HK-2 (cell line): ENCODE results near the gene NRG3.

Source experiments
- DNase-seq: peaks from one replicate; pipeline ENCODE4 v3.0.0-alpha.2; 2018; ENCODE audit not compliant: unreplicated experiment

NRG3 gene

DNA sequence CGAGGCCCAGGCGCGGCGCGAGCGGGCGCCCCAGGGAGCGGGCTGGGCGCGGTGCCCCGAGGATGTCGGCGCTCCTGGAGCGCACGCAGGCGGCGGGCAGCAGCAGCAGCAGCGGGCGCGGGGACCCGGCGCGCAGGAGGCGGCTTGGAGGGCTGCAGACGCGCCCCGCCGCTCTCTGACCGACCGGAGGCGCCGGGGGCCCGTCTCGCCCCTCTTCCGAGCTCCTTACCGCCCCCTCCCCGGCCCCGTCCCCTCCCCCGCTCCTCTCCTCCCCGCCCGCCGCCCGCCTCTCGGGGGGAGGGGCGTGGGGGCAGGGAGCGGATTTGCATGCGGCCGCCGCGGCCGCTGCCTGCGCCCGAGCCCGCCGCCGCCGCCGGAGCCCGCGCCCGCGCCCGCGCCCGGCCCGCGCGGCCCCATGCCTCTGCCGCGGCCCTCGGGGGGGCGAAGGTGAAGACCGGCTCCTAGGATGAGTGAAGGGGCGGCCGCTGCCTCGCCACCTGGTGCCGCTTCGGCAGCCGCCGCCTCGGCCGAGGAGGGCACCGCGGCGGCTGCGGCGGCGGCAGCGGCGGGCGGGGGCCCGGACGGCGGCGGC is at the start of gene NRG3:
Gene NRG3 (plus strand): TSS at position 320 of the 592 bp plus-strand sequence.
- no peak for DNase-seq

DNA sequence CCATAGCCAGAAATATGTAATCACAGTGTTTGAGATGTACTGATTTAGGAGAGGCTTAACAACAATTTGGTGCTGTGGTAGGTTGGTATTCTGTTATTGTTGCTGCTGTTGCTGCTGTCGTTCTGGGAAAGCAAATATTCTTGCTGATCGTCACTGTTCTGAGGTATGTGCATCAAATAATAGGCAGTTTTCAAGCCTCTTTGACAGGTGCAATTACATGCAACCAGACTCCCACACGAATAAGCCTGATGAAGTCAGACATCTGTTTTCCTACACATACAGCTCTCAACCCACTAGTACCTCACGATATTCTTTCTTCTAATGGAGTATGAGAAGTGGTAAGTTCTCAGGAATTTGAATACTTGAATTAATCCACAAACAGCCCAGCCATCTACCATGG is 46.7 kb upstream of the NRG3 start:
- no peak for DNase-seq

DNA sequence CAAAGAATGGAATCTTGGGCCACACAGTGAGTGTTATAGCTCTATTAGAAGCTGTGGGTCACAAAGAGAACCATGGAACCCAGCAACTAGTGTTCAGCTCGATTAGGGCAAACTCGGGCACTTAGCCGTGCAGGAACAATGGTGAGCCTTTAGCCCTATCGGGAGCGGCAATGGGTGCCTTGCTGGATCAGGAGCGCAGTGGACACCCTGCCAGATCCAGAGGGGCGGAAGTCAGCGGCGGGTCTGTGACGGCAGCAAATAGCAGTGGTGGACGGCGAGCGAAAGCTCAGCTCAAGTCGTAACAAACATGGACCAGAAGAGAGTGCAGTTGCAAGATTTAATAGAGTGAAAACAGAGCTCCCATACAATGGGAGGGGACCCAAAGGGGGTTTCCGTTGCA is 43.9 kb upstream of the NRG3 start:
- DNase-seq, result no peak

DNA sequence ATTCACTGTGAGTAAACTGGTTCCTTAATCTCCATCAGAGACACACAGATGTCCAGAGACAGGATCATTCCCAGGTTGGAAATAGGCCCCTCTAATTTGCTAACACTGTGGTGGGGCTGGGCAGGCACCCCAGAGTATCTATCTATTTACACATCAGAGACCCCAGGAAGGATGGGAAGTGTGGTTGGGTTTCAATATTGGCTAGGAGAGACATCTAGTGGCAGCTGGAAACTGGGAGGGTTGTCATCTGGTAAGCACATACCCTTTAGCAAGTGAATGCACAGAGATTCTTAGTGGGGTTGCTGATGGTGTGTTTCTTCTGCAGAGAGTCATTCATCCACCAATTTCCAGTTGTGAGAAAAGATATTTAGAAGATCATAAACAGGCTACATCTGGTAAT is 36.0 kb upstream of the NRG3 start:
- DNase-seq, result no peak

DNA sequence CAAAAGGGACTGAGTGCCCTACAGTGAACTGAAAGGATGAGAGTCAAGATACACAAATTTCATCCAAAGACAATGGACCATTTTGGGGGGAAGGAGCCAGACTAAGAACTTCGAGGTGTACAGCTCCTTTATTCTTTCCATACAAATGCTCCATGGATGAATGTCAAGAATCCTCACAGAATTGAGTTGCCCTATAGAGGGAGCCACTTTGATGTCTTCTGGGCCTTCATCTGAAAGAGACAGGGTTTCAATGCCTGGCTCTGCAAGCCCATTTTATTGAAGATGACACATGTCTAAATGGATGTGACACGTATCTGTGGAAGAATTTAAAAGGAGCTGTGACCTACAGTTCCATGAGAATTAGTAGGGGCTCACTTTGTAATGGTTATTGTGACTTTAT is 32.0 kb upstream of the NRG3 start:
- DNase-seq, result no peak

DNA sequence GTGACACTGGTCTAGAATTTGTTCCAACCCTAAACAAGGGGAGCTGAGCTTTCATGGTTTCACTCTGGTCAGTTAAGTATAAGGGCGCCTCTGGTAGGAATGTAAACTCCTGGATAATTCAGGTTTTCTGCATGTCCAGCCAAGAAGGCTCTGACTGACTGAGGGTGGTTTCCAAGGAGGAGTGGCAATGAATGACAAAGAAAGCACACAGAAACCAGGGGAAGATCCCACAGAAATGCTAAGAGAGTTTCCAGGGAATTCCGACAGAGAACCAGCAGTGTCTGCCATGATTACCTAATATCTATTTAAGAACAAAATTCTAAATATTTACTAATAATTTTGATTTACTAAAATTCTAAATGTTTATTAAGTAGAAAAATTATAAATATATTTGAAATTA is 27.3 kb upstream of the NRG3 start:
- DNase-seq, result no peak

DNA sequence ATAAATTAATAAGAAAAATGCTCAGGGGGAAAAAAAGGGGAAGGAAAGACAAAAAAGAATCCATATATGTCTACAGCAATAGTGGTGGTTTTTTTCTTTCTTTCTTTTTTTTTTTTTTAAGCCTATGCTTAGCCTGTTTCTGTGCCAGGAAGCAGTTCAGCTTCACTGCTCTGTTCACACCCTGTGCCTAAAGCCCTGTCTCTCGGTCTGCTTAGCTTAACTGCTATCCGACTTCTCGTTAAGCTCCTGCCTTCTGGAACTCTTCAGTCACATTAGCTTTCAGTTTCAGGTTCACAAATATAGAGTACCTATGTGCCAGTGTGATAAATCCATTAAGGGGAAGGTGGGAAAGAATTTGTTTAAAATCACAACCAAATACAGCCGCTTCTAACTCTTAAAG is 26.5 kb upstream of the NRG3 start:
- no peak for DNase-seq

DNA sequence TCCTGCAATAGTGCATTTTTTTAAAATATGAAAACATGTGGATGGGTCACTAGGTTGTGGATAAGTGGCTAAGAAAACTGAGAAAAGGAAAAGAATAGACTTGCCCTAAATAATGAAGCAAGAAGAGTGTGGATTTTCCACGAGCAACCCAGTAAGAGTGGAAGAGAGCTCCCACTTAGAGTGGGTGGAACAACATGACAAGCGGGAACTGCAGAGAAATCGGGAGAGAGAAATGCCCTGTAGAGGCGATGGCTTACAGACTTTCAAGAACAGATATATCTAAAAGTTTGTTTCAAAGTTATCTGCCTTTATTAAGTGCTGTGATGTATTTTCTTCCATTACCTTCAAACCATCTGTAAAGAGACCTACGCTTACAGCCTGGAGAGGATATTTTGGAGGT is 26.1 kb upstream of the NRG3 start:
- DNase-seq, result no peak

DNA sequence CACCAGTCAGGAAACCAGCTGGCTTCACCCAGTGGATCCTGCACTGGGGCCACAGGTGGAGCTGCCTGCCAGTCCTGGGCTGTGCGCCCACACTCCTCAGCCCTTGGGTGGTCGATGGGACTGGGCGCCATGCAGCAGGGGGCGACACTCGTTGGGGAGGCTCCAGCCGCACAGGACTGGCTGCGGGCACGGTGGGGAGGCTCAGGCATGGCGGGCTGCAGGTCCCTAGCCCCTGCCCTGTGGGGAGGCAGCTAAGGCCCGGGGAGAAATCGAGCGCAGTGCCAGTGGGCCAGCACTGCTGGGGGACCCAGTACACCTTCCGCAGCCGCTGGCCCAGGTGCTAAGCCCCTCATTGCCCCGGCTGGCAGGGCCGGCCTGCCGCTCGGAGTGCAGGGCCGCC is 12.4 kb upstream of the NRG3 start:
- DNase-seq, result no peak

DNA sequence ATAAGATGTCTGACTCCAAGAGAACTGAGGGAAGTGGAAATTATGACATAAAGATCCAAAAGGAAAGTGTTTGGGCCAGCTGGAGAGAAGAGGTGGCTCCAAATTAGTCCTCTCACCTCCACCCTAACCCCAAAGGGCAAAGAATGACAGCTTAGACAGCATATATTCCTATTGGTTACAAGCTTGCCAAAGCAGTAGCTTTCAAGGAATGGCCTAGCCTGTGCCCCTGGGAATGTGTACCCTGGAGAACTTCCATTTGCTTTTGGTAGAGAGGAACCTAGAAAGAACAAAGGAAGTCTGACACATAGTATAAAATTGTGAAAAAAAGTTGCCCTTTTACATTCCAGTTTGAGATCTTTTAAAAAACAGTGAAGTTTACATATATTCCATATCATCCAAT is 11.2 kb upstream of the NRG3 start:
- DNase-seq, result no peak

DNA sequence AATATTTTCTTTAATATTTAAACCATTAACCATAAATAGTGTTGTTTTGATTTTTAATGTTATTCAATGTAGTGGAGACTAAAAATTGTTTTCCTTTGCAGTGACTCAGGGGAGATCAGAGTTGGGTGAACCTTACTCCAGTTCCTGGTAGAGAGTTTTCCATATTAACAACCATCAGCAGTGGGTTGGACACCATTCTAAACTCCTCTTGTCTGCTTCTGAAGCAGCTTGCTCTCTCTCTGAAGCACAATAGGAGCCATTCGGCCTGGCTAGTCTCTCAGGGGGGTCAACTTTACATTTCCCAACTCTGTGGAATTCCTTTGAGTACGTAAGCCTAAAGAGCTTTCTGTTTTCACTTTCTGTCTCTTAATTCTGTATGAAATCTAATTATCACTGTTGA is 9.4 kb upstream of the NRG3 start:
- DNase-seq, result no peak

DNA sequence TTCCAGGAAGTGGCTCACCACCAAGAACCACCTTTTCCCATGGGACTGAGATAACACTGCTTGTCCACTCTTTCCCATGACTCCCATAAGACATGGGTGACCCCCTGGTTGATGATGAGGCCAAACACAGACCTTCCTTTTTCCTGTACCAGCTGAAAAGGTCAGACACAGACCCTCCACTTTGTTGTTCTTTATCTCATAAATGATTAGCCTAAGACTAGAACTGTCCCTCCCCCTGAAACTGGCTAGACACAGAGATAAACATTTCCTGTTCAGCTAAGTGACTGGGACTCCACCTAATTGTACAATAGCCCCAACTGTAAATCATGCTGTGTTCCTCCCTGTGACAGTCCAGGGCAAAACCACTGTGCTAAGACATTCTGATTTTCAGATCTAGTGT is 8.2 kb upstream of the NRG3 start:
- no peak for DNase-seq

DNA sequence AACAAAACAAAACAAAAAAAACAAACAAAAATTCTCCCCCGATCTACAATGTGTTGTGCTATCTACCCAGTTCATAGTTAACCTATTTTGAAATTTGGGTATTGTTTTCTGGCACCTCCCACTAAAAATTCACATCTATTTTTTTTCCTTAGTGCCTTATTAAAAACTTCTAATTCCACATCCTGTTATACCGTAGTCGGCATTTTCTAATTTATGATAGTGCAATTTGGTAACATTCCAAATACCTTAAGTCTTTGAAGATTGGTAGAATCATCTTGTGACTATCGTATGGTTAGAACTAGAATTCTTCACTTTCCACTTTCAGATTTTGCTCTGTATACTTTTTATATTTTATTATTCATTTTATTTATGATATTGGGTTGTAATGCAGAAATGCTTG is 4.5 kb upstream of the NRG3 start:
- DNase-seq, result no peak

DNA sequence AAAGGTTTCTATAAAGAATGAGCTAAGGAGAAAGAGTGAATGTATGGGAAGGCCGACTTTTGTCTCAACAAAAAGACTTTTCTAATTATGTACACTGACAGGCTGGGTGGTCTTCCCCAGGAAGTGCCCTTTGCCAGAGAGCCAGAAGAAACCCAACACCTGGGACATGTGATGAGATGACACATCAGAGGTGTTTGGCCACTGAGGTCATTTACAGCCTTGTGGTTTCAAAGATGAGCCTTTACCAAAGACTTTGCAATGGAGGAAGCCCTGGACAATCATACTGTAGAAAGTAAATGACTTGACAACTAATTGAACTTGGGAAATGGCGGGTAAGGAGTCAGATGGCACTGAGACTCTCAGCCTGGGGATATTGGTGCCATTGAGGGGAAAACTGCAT is 3.4 kb upstream of the NRG3 start:
- no peak for DNase-seq

DNA sequence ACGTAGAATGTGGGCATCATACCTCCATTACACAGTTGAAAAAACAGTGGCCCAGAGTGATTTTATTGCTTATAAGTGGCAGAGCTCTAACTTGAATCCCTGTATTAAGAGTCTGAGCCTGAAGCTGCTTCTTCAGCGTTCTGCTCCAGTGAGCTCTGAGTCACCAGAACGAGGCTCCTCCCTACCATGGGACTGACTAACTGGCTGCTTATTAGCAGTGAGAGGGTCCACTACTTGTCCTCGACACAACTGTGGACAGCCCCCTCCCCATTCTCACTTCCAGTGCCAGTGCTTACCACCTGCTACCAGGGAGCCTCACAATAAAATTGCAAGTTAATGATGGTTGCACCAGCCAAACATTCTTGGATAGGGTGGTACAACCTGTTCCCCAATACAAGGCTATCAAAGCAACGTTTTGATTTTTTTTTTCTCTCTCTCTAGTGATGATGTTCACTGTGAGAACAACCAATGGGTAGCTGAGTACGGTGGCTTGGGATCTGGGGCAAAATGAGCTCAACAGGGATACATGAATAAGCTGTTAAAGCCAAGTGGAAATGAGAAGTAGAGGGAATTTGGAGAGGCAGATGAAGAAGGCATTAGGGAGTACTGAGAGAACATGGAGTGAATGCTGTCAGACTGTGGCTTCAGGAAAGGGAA is 2.7 kb upstream of the NRG3 start:
- no peak for DNase-seq

DNA sequence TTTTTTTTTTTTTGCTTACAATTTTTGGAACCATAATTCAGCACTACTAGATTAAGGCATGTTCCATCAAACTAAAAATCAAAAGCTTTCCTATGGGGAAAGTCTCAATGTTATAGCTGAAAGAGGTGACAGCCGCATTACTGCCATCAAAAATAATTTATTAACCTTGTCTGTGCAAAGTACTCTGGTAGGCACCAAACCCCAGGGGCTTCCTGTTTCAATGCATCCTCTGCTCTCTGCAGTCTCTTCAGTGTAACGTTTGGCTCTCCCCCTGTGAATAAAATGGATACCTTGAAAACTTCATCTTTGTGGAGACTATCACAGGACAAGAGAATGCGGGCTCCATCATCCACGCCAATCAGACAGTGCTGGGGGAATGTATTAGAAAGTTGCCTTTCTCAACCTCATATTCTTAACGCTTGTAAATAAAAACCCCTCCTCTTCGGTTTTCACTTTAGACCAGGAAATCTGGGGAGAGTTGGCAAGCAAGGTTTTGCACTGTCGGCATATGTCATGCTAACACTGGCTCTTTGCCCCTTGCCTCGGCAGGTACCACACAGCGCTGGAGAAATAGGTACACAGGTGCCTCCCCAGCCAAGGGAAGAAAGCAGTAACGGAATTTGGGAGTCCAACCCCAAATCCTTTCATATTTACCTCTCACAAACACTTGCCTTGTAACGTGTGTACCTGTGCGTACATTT is 1.6 kb upstream of the NRG3 start:
- DNase-seq, result no peak

DNA sequence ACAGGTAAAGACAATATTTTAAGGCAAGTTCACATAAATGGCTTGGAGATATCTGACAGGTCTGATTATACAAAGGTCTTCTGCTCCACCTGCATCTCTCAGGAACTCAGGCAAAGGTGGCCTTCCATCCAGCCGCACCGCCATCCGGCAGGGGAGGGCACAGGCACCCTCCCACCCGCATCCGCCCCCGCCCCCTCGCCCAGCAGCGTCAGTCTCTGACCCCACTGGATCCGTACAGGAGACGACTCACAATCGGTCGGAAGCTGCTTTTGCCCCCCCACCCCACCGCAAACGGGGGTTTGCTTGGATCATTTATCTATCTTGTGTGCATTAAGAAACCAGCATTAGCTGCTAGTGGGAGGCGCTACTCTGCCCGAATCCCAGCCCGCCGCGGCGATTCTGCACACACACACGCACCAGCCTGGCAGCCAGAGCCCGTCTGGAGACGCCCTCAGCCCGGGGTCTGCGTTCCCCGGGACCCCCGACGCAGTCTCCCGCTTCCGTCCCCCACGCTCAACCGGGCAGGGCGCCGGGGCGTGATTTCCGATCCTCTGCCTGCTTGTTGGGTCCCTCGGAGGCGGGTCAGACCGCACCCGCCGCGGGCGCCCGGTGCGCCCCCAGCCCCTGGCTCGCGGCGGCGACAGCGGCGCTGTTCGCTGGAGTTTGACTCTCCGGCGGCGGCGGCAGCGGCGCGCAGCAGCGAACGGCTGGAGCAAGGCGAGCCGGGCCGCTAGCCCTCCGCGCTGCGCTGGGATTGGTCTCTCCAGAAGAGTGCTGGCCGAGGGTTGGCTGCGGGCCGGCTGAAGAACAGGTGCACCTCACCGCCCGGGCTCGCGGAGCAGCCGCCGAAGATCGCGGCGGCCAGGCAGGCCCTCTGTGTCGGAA is 820 bp upstream of the NRG3 start:
- DNase-seq, result peak; percentile 67

DNA sequence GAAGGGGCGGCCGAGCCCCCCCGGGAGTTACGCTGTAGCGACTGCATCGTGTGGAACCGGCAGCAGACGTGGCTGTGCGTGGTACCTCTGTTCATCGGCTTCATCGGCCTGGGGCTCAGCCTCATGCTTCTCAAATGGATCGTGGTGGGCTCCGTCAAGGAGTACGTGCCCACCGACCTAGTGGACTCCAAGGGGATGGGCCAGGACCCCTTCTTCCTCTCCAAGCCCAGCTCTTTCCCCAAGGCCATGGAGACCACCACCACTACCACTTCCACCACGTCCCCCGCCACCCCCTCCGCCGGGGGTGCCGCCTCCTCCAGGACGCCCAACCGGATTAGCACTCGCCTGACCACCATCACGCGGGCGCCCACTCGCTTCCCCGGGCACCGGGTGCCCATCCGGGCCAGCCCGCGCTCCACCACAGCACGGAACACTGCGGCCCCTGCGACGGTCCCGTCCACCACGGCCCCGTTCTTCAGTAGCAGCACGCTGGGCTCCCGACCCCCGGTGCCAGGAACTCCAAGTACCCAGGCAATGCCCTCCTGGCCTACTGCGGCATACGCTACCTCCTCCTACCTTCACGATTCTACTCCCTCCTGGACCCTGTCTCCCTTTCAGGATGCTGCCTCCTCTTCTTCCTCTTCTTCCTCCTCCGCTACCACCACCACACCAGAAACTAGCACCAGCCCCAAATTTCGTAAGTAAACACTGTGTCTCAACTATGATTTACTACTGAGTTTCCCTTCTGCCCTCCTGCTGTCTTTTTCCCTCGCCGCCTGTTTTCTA is 666 bp downstream of the NRG3 start:
- no peak for DNase-seq

DNA sequence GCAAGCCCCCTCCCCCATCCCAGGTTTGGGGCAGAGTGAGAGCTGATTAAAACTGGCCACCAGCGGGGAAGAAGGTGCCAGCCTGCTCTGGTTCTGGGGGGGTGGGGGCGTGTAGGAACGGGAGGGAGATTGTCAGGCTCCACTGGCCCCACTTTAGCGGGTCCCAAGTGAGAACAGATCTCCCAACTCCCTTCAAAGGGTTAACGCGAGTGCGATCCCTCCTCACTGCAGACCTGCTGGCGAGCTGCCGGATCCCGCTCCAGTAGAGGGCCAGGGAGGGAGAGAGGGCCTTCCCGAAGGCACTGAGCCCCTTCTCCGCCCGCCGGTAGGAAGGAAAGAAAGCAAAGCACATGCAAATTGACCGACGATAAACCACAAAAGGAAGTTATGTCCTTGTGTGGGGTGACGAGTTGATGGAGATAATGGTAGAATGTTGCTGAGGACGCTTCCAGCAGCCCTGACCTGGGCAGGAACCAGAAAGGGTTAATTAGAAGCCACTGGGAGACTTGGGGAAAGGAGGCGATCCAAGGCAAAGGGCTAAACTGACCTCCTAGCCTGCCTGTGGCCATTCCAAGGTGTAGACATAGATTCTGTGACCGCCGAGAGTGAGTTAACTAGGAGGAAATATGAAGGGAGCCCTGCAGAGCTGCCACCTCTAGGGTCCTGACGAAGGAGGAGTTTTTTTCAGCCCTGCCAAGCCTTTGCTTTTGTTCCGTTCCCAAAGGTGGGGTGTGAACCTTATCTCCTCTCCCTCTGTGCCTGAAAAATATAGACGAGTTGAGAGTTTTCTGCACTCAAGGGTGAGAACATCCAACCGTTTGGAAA is 1.5 kb downstream of the NRG3 start:
- DNase-seq, result no peak

DNA sequence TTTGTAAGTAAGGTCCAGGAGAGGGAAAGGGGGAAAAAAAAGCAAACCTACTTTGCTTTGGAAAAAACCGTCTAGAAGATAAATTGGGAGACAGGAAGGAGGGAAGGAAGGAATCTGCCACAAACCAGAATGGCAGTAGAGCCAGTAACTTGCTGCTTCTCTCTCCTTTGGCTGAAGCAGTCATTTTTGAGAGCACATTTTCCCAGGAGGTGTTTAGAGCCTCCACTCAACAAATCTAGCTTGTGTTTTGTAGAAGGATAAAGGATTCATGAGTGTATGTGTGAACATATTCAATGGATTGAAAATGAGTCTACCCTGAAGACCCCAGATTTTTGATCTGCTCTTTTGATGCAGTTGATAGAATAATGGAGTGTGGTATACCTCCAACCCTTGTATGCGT is 2.6 kb downstream of the NRG3 start:
- no peak for DNase-seq

DNA sequence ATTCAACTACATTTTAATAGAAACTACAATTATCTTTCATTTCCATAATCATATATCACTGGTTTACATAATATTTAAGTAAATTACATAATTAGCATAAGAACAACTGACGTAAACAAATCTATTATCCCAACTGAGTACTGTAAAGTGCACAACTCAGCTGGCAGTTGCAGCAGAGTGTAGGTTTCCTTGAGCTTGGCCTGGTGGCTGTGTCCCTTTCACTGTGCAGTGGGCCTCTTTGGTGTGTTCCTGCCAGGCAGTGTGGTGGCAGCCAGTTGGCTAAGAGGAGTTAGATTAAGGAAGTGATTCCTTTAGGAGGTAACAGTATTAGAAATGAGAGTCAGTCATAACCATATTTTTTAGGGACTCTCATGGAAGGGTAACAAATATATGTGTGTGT is 7.0 kb downstream of the NRG3 start:
- DNase-seq, result no peak
